Measurements from ENCODE around the gene AFAP1L1.
"Not testable (repeated sequence)": the region's sequence is repeated elsewhere in the genome, so short reads cannot be mapped to it uniquely, and the experiment has no call there.

The AFAP1L1 gene

DNA sequence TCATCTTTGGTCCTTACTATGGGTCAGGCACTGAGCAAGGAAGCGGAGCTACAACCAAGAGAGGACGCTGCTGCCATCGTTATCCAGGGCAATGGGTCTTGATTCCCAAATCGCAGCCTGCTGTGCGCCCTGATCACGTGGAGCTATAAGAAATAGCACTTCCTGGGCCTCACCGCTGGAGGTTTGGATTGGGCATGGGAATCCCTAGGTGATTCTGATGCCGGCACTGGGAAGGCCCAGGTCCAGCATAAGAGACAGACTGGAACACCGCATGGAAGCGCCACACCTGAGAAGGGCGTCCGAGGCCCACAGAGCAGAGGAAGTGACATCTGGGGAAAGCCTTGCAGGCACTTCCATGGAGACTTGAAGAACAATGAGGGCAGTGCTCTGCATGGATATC is 104.4 kb downstream of the AFAP1L1 start:
- DNase-seq, result no peak

DNA sequence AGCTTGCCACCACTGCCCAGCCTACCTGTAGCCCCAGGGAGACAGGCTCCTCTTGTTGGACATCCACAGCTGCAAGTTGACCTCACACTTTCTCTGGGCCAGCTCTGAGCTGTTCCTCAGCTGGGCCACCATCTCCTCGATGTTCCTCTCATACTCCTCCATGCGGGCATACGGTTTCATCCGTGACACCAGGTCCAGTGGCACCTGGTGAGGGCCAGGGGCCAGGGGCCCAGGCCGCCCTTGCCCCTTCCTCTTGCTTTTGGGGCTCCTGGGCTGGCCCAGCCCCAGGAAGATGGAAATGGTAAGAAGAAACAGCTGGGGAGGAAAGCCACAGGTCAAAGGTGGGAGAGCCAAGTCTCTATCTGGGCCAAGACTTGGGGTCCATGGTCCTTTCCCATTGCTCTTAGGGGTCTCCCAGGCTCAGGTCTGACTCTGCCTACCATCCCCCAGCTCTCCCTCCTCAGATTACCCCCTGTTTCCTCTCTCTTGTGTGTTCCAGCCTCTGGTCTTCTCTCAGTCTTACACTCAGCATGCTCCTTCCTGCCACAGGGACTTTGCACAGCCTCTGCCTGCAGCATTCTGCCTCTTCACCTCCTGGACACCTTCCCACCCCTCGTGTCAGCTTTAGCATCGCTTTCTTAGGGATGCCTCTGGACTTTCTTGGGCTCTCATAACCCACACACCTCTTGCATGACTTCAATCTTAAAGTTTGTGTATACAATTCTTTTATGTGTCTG is 105.2 kb downstream of the AFAP1L1 start:
- DNase-seq, result no peak

DNA sequence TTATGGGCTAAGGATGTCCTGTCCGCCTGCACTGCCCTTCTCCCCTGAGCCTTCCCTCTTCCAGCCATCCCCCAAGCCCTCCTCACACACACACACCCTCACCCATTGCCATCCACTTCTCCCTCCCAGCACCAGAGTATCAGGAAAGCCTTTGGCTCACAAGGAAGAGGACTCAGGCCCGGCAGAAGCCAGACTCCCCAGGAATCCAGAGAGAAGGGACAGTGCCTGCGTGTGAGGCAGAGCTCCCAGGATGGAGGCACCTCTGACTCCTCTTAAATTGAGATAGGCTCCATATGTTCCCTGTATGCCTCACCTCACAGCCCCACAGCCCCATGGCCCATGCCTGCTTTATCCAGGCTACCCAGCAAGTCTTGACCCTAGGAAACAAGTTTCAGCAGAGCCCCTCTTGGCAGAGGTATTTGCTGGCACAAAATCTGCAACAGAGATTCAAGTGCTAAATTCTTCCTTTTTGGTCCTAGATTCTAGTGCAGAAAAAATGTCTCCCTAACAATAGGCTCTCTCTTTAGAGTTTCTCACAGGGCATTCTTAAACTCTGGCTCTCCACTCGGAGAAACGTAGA is 106.7 kb downstream of the AFAP1L1 start:
- DNase-seq, result no peak

DNA sequence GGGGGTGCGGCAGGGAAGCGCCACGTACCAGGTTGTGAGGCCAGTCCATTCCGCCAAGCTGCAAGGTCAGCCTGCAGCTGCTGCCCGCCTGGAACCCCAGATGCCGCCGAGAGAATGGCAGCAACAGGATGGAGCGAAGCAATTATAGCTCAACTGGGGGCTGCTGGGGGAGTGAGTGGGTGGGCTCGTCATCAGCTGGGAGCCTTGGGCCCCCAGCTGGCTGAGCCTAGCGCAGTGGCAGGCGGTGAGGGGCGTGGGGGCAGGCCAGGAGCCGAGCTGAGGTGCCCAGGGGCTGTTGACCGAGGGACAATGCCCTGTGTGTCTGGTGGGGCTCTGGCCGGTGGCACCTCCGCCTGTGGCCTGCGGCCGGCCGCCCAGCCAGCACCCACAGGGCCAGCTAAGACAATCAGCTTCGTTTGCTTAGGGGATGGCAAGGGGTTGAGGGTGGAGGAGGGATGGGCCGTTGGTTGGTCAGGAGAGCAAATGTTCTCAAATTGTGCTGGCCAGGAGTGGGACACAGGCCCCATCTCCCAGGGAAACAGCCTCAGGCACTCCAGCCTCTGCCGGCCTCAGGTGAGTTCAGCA is 107.6 kb downstream of the AFAP1L1 start, which contains the start of gene IL17B:
Gene IL17B (minus strand): TSS at position 116 of the 585 bp plus-strand sequence. CDS start 67 bp downstream, at position 49.
- peak in 1 of 3 experiments; percentile 2 for DNase-seq

DNA sequence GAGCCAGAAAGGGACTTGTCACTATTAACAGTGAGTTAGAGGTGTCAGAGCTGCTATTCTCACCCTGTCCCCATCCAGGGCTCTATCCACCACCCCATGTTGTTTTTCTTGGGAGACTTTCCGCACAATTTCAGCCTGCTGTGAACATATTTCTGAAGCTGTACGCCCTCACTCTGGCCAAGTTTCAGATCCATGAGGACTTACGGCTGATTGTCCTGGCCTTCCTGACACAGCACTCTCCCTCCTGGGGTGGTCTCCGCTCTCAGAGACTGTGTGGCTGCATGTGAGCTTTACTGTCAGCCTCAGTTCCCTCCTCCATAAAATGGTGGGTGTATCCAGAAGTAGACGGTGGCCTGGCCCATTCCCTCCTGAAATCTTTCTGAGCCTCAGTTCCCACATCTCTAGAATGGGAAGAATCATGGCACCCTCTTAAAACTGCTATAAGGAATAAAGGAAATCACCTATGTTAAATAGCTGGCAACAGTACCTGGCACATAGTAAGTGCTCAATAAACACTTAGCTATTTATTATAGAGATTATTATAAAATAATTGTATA is 108.2 kb downstream of the AFAP1L1 start:
- no peak for DNase-seq

DNA sequence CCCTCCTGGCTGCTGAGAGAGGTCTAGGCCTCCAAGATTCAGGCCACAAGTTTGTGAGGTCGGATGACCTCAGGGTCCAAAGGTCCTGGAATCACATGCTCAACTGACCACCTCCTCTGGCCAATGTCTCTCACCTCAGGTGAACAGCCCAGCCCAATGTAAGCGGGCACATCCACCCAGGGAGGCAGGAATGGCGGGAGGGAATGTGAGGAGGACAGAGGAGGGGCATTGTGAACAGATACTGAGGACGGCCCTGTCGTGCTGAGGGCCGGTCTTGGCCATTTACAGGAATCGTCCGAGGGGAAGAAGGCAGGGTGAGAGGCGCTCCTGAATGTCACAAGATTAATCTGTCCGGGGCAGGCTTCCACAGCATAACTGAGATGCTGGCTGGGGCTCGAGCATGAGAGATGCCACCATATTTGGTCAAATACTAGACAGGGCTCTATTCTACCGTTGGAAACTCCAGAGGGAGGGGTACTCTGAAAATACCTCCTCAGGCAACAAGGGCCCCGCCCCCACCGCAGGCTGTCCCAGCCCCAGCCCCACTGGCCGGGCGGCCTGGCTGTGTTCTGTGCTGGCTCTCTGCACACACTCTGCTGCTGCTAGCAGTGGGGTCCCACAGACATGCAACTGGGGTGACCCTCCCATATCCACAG is 108.9 kb downstream of the AFAP1L1 start:
- DNase-seq, result no peak

DNA sequence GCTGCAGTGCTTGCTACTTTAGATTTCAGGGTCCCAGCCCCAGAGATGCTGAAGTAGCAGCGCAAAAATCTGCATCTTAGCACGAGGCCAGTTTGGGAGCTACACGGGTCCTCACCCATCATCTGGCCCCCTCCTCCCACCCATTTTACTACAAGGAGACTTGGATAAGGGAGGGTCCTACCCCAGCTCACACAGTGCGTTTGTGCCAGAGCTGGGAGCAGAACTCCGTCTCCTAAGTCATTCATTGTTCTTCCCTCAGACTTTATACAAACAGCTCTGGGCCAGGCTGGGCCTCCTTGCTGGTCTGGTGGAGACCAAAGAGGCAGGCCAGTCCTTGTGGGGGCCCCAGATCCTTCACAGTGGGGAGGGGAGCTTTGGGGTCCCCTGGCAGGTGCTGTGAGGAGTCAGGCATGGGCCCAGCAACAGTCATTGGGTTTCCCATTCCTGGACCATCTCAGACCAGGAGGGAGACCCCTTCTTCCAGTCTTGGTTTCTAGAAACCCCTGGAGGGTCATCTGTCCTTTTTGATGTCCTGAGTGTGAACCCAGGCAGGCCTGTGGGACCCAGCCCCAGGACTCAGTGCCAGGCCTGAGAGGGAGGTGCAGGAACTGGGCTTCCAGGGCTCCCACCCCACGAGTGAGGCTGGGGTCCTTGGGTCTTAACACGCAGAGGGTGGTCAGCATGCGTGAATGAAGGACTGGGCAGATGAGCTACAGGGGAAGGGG is 109.8 kb downstream of the AFAP1L1 start:
- no peak for DNase-seq

DNA sequence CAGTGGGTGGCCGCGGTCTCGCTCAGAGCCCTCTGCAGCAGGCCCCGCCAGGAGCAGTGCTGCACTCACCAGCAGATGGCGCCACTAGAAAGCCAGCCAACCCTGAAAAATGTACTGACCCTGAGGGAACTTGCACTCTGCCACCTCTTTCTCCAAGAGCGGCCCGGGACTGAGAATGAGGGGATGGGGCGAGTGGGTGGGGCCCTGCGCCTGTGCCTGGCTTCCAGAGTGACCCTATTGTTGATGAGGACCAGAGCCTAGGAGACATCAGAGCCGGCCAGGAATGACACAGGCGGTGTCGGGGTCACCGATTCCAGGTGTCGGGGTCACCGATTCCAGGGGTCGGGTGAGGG is 110.3 kb downstream of the AFAP1L1 start:
- DNase-seq, result peak; percentile 9 to 58 (median 54)

DNA sequence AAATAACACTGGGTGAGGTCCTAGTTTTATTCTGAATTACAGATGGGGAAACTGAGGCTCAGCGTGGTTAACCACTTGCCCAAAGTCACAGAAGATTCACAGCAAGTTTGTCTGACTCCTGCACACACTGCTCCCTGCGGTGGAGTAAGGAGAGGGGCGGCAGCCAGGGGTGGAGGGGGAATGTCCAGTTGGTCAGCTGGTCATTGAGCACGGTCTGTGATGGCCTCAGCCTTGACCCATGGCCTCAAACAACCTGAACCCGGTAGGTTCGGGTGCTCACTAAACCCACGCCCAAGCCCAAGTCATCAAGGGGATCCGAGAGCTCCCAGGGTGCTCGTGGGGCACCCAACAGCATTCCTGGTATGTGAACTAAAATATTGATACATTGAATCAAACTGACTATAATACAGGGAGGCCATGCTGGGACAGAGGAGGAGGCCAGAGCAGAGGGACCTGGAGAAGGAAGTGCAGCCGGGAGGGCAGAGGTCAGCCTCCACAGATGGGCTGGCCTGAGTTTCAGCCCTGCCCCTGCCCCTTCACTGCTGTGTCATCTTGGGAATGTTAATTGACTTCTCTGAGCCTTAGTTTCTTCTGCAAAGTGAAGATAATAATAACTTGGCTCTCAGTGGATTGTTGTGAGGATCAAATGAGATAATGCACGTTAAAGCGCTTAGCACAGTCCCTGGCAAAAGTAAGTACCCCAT is 111.0 kb downstream of the AFAP1L1 start:
- no peak for DNase-seq

DNA sequence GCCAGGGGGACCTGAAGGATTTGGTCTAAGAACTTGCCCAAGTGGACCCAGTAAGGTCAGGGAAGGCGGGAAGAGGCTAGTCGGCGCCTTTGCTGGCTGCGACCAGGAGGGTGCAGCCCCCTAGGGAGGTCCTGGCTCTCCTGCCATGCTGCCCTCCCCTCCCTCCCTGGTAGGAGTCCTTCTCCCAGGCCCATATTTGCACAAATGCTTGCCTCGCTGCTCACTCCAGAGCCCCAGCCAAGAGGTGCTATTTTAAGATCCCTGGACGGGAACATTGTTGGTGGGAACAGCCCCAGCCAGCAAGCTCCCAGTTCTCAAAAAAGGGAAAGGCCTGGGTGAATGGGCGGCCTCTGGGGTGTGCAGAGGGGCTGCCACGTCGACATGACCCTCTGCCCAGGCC is 111.7 kb downstream of the AFAP1L1 start:
- DNase-seq, result no peak

DNA sequence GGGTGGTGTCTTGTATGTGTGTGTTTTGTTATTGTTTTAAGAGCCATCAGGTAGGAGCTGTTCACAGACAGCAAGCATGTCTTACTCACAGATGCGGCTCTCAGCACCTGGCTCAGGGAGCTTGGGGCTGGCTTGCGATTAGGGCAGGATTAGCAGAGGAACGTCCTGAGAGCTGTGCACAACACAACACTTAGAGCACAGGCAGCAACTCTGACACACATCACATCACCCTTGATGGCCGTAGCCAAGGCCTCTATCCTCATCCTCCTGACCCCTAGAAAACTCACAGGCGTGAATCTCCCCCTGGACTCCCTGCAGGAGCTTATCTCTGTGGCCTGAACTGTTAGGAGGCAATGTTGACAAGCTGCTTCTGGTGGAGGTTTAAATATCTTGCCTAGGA is 114.5 kb downstream of the AFAP1L1 start:
- DNase-seq, result no peak

DNA sequence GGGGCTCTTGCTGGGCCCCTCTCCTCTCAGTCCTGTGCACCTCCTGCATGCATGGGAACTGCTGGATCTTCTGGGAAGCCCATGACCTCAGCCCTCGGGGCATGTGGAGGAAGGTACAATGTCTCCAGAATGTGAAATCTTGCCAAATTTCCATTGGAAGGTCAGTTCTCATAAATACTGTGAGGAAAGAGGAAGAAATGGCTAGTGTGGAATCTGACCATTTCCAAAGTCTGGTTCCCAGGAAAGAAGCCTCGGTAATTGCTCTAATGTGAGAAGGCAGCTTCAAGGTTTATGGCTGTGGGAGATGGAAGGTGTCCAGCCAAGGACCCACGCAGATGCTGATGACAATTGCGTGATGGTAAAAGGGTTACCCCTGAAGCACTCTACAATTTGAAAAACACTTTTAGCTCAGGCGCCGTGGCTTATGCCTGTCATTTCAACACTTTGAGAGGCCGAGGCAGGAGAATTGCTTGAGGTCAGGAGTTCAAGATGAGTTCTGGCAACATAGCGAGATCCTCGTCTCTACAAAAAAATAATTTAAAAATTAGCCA is 115.5 kb downstream of the AFAP1L1 start:
- no peak for DNase-seq

DNA sequence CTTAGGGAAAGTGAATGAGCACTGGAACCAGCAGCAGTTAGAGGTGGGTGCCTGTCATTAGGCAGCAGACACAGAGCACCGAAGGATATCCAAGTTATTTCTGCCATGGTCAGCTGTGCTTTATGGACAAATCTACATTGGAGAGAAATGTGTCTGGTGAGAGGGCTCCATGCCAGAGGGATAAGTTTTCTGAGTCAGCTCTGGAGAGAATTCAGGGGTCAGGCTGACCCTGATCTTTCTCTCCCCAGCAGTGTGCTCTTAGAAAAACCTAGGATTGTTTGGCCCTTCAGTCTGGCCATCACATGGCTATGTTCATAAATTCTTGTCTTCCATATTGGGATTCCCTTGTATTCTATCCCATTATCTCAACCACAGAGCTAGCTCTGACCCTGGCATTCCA is 116.3 kb downstream of the AFAP1L1 start:
- DNase-seq, result no peak

DNA sequence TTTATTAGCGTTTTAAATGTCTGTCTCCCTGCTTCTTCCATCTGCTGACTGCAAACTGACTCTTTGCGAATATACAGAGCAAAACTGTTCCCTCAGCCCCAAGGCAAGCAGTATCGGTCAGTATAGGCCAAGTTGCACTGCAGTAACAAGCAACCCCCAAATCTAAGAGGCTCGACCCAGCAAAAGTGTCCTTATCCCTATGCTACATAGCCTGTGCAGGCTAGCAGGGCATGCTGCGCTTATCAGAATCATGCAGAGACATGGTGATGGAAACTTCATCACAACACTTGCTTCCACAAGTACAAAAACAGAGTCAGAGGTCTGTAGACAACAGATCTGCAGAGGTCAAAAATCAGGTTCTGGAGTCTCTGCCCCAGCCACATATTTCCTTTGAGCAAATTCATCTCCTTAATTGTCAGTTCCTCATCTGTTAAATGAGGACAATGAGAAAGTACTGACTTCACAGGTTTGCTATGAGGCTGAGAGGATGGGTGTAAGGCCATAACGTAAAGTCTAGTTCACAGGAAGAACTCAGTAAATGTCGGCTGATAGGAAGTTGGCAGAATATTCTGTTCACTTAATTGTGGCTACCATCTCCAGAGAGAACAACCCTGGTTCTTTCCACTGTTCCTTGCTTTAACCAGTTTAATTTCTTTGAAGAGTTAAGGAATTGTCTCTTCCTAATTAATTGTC is 117.0 kb downstream of the AFAP1L1 start:
- no peak for DNase-seq

DNA sequence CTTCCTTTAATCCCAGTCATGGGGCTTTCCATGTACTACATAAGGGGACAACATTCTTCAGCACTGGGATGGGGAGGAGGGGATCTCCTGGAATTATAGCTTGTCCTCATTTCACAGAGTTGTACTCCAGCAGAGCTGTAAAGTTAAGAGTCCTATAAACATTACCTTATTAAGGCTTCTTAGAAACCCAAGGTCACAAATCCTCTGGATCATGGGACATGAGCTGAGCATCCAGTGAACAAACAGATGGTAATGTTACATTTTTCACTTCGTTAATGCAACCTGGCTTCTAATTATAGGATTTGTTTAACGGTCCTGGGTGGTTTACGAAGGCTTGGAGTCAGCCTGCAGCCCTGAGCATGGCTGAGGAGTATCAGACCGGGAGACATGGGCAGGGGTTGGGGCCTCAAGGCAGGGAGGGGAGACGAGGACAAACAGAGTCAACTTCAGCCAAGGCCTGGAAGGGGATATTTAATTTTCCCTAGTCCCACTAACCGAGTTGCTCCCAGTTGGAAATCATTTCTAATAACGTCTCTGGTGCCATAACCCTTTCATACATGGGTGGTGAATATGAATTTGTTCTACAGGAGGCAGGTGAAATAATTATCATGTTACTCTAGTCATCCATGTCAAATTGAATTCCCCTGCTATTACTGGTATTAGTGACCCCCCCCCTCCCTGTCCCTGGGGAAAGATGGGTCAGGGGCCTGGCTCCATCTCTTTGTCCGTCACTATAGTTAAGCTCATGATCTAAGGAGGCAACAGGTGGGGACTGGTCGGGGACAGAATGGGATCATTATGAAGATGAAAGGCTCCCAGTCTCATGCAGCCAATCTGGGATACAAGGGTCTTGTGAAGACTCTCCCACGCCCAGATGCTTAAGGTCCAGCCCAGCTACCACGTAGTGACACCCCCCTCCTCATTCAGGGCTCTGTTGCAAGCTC is 118.2 kb downstream of the AFAP1L1 start:
- no peak for DNase-seq

DNA sequence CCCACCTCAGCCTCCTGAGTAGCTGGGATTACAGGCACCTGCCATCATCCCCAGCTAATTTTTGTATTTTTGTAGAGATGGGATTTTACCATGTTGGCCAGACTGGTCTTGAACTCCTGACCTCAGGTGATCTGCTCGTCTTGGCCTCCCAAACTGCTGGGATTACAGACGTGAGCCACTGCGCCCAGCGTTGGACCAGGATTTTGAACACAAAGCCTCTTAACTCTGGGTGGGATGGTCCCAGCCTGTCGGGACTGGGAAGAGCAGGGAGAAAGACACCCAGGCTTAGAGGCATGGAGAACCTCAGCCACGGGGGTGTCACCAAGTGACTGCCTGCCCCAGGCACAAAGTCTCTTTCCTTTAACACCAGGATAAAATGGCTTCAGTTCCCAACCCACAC is 119.4 kb downstream of the AFAP1L1 start:
- not testable (repeated sequence) for DNase-seq
